Nephron (organoid): ENCODE data around the gene RAB20.

ENCODE experiments used
- H3K27ac Mint-ChIP-seq, 3 experiments: 2 replicates each; pipeline ENCODE4 v1.8.0; 2020; ENCODE audit warnings: mixed read lengths in 3 of 3, mild to moderate bottlenecking in 2 of 3, moderate library complexity in 1 of 3
- H3K27me3 Mint-ChIP-seq: 2 replicates; pipeline ENCODE4 v1.8.0; 2021; ENCODE audit warnings: low read depth, mild to moderate bottlenecking, moderate library complexity, mixed read lengths
- H3K36me3 Mint-ChIP-seq: 2 replicates; pipeline ENCODE4 v1.8.0; 2020; ENCODE audit warnings: low read depth, mixed read lengths
- H3K4me1 Mint-ChIP-seq: 2 replicates; pipeline ENCODE4 v1.8.0; 2020; ENCODE audit warnings: mixed read lengths
- H3K4me3 Mint-ChIP-seq, 3 experiments: 2 replicates each; pipeline ENCODE4 v1.8.0; 2020; ENCODE audit warnings: mild to moderate bottlenecking in 3 of 3, mixed read lengths in 3 of 3, moderate library complexity in 2 of 3
- H3K9me3 Mint-ChIP-seq: 2 replicates; pipeline ENCODE4 v1.8.0; 2020; ENCODE audit warnings: mixed read lengths
- CTCF ChIP-seq, 3 experiments: fragments of 200-600 bp; sonication (generic); IDR thresholded peaks; one replicate each; pipeline ENCODE4 v1.5.0; 2021; ENCODE audit warnings: antibody characterized with exemption in 3 of 3; ENCODE audit not compliant: unreplicated experiment in 3 of 3

The RAB20 gene

GRCh38 chr13:110480161-110480560 is 81.4 kb downstream of the RAB20 start:
- Mint-ChIP-seq H3K36me3 (peaks cover 63% of the 10 kb centered on the region), H3K27me3 (no peaks in the 10 kb centered on the region), H3K4me1 (no peaks in the 10 kb centered on the region), H3K9me3 (no peaks in the 10 kb centered on the region), H3K27ac (no peak overlapping the region), H3K4me3 (no peak overlapping the region)
- TF ChIP-seq CTCF (IDR thresholded peaks at IDR 0.05; ENCODE audit: unreplicated experiment in 3 of 3), result no peak

GRCh38 chr13:110479648-110480047 is 81.9 kb downstream of the RAB20 start:
- no peaks in the 10 kb centered on the region for H3K9me3 Mint-ChIP-seq
- H3K27me3 Mint-ChIP-seq, result no peaks in the 10 kb centered on the region
- no peaks in the 10 kb centered on the region for H3K4me1 Mint-ChIP-seq
- peaks cover 67% of the 10 kb centered on the region for H3K36me3 Mint-ChIP-seq
- no peak overlapping the region for H3K4me3 Mint-ChIP-seq
- TF ChIP-seq CTCF (IDR thresholded peaks at IDR 0.05; ENCODE audit: unreplicated experiment in 3 of 3), result no peak
- H3K27ac Mint-ChIP-seq, result no peak overlapping the region

- no peak for TF ChIP-seq CTCF (IDR thresholded peaks at IDR 0.05; ENCODE audit: unreplicated experiment in 3 of 3)
- H3K36me3 Mint-ChIP-seq, result peaks cover 66% of the 10 kb centered on the region
- H3K9me3 Mint-ChIP-seq, result no peaks in the 10 kb centered on the region
- no peak overlapping the region for H3K27ac Mint-ChIP-seq
- H3K4me1 Mint-ChIP-seq, result no peaks in the 10 kb centered on the region
- no peaks in the 10 kb centered on the region for H3K27me3 Mint-ChIP-seq
- no peak overlapping the region for H3K4me3 Mint-ChIP-seq
Measured at GRCh38 chr13:110479215-110479545, 82.3 kb downstream of the RAB20 start.

- TF ChIP-seq CTCF (IDR thresholded peaks at IDR 0.05; ENCODE audit: unreplicated experiment in 3 of 3), result no peak
- H3K9me3 Mint-ChIP-seq, result no peaks in the 10 kb centered on the region
- H3K36me3 Mint-ChIP-seq, result peaks cover 67% of the 10 kb centered on the region
- no peak overlapping the region for H3K4me3 Mint-ChIP-seq
- no peak overlapping the region for H3K27ac Mint-ChIP-seq
- H3K27me3 Mint-ChIP-seq, result no peaks in the 10 kb centered on the region
- H3K4me1 Mint-ChIP-seq, result no peaks in the 10 kb centered on the region
Measured at GRCh38 chr13:110478405-110479214, 82.9 kb downstream of the RAB20 start.

GRCh38 chr13:110477706-110478245 is 83.7 kb downstream of the RAB20 start:
- Mint-ChIP-seq H3K4me3 (no peak overlapping the region), H3K36me3 (peaks cover 63% of the 10 kb centered on the region), H3K27ac (no peak overlapping the region), H3K27me3 (no peaks in the 10 kb centered on the region), H3K9me3 (no peaks in the 10 kb centered on the region), H3K4me1 (no peaks in the 10 kb centered on the region)
- no peak for TF ChIP-seq CTCF (IDR thresholded peaks at IDR 0.05; ENCODE audit: unreplicated experiment in 3 of 3)

- H3K27me3 Mint-ChIP-seq, result no peaks in the 10 kb centered on the region
- H3K36me3 Mint-ChIP-seq, result peaks cover 63% of the 10 kb centered on the region
- peaks cover 5% of the 10 kb centered on the region for H3K4me1 Mint-ChIP-seq
- H3K27ac Mint-ChIP-seq, result no peak overlapping the region
- no peak for TF ChIP-seq CTCF (IDR thresholded peaks at IDR 0.05; ENCODE audit: unreplicated experiment in 3 of 3)
- no peaks in the 10 kb centered on the region for H3K9me3 Mint-ChIP-seq
- no peak overlapping the region for H3K4me3 Mint-ChIP-seq
Measured at GRCh38 chr13:110476220-110476617, 85.3 kb downstream of the RAB20 start.
